ENCODE data around the gene SPRED2.

Gene SPRED2

DNA sequence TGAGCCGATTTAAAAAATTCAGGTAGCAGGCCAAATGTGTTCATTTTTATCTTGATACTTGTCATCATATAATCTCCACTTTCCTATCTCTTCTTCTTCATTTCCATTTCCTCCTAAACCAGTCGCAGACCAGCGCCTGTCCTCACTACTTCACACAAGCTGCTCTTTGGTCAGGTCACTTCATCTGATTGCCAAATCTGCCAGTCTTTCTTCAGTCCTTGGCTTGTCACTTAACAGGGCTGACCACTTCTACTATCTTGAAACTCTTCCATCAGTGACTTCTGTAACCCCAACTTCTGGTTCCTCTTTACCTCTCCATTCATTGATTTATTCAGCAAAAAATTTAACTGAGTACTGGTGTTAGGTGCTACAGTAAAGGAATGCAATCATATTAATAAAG is 18.0 kb upstream of the SPRED2 start:
- Histone ChIP-seq H3K9ac (ENCODE audit: low read depth in 1 of 2, low read length in 2 of 2) (no peak overlapping the region), H3K4me1 (ENCODE audit: control insufficient read depth in 2 of 2, insufficient read depth in 2 of 2, low read length in 2 of 2) (peaks cover 0 to 5% of the 10 kb centered on the region in 2 donors), H3K9me3 (ENCODE audit: control insufficient read depth in 2 of 2, low read length in 2 of 2) (no peaks in the 10 kb centered on the region), H3K36me3 (ENCODE audit: control insufficient read depth in 2 of 2, insufficient read depth in 2 of 2, low read length in 2 of 2) (no peaks in the 10 kb centered on the region), H3K4me3 (ENCODE audit: low read length in 2 of 2) (no peak overlapping the region), H3K27me3 (ENCODE audit: control insufficient read depth in 2 of 2, insufficient read depth in 2 of 2, low read length in 2 of 2) (no peaks in the 10 kb centered on the region), H3K27ac (ENCODE audit: low read depth in 2 of 2, low read length in 2 of 2) (peak overlapping the region in 1 of 2 donors; percentile 54)

DNA sequence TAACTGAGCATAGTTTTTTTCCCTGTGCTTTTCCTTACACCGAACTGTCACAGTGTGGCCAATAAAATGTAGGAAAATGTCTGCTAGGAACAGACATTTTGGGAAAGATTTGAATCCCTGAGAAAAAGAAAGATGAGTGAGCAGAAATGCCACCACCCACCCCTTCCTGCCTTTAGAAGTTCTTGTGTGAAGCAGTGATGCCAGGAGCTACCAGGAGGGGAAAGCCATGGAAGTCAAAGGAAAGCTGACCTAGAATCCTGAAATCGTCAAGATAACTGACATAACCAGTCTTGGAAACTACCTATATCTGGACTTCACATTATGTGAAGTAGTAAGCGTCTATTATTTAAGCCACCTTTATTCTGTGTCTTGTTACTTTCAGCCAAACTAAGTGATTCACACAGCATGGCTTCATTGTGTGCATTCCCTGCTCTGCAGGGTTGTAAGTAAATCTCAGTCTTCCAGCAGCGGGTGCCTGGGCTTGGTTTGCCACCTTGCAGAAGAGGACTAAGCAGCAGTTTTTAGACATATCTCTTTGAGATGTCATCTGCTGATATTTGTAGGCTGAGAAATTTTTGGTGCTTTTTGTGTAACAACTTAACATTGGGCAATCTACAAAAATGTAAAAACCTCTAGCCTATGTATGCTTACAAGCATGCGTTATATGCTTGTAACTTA is 11.2 kb upstream of the SPRED2 start:
- H3K9ac ChIP-seq (ENCODE audit: low read depth in 1 of 2, low read length in 2 of 2), result no peak overlapping the region
- H3K4me1 ChIP-seq (ENCODE audit: control insufficient read depth in 2 of 2, insufficient read depth in 2 of 2, low read length in 2 of 2), result no peaks in the 10 kb centered on the region
- H3K4me3 ChIP-seq (ENCODE audit: low read length in 2 of 2), result no peak overlapping the region

DNA sequence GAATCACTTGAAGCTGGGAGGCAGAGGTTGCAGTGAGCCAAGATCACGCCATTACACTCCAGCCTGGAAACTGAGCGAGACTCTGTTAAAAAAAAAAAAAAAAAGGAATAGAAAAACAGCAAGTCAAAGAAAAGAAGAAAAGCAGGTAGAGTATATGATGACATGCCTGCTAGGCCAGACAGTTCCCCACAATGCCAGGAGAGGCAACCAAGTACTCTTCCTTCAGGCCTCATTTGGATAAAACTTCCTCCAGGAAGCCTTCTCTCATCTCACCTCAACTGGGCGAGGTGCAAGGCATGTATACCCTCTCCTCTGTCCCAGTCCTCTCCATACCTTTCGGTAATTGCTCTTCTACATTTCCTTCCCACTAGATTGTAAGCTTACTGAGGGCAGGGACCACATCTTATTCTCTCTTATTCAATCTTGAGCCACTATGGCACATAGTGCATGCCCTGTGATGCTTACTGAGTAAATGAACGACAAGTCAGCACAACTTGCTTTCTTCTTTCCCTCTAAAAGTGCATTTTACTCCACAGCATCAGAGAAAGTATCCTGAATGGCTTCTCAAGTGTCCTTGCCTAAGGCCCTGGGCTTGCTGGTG is 10.1 kb upstream of the SPRED2 start:
- Histone ChIP-seq H3K4me3 (ENCODE audit: low read length in 2 of 2) (no peak overlapping the region), H3K27ac (ENCODE audit: low read depth in 2 of 2, low read length in 2 of 2) (no peak overlapping the region), H3K9ac (ENCODE audit: low read depth in 1 of 2, low read length in 2 of 2) (no peak overlapping the region), H3K36me3 (ENCODE audit: control insufficient read depth in 2 of 2, insufficient read depth in 2 of 2, low read length in 2 of 2) (no peaks in the 10 kb centered on the region), H3K4me1 (ENCODE audit: control insufficient read depth in 2 of 2, insufficient read depth in 2 of 2, low read length in 2 of 2) (no peaks in the 10 kb centered on the region), H3K9me3 (ENCODE audit: control insufficient read depth in 2 of 2, low read length in 2 of 2) (no peaks in the 10 kb centered on the region), H3K27me3 (ENCODE audit: control insufficient read depth in 2 of 2, insufficient read depth in 2 of 2, low read length in 2 of 2) (no peaks in the 10 kb centered on the region)

More for the DNA sequence above, 11.2 kb upstream of the SPRED2 start:
- Histone ChIP-seq H3K9me3 (ENCODE audit: control insufficient read depth in 2 of 2, low read length in 2 of 2) (no peaks in the 10 kb centered on the region), H3K27ac (ENCODE audit: low read depth in 2 of 2, low read length in 2 of 2) (no peak overlapping the region), H3K36me3 (ENCODE audit: control insufficient read depth in 2 of 2, insufficient read depth in 2 of 2, low read length in 2 of 2) (no peaks in the 10 kb centered on the region), H3K27me3 (ENCODE audit: control insufficient read depth in 2 of 2, insufficient read depth in 2 of 2, low read length in 2 of 2) (no peaks in the 10 kb centered on the region)

DNA sequence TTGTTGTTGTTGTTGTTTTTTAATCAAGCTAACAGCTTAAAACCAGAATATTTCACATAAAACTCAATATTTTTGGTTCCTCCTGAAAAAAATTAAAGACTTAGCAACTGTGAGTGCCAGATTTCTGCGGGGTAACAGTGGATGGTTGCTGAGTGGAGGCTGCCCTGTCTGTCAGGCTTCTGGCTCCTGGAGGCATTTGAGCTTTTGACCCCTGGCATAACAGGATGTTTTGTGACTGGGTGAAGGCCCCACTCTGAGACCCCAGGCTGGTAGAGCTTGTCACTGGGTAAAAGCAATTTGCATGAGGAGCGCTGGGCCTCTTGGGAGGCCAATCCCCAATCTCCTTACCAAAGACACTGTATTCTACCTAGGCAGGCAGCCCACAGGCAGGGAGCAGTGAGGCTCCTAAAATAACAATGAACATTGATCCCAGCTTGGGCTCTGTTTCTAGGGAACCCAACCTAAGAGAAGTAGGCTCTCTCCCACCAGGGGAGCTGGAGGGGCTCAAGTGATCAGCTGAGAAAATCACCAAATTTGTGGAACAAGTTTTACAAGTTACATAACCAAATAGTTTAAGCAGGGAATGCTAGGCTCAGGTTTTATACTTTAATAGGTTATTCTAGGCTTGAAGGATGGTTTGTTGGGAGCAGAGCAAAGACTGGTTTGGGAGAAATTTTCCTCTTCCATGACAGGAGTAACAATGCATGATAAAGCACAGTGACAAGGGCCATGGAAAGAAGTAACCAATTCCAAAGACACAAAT is 5.9 kb upstream of the SPRED2 start:
- Histone ChIP-seq H3K9ac (ENCODE audit: low read depth in 1 of 2, low read length in 2 of 2) (no peak overlapping the region), H3K27me3 (ENCODE audit: control insufficient read depth in 2 of 2, insufficient read depth in 2 of 2, low read length in 2 of 2) (no peaks in the 10 kb centered on the region), H3K36me3 (ENCODE audit: control insufficient read depth in 2 of 2, insufficient read depth in 2 of 2, low read length in 2 of 2) (no peaks in the 10 kb centered on the region), H3K9me3 (ENCODE audit: control insufficient read depth in 2 of 2, low read length in 2 of 2) (no peaks in the 10 kb centered on the region), H3K4me1 (ENCODE audit: control insufficient read depth in 2 of 2, insufficient read depth in 2 of 2, low read length in 2 of 2) (peaks cover 9 to 19% of the 10 kb centered on the region in 2 donors), H3K27ac (ENCODE audit: low read depth in 2 of 2, low read length in 2 of 2) (no peak overlapping the region), H3K4me3 (ENCODE audit: low read length in 2 of 2) (no peak overlapping the region)

DNA sequence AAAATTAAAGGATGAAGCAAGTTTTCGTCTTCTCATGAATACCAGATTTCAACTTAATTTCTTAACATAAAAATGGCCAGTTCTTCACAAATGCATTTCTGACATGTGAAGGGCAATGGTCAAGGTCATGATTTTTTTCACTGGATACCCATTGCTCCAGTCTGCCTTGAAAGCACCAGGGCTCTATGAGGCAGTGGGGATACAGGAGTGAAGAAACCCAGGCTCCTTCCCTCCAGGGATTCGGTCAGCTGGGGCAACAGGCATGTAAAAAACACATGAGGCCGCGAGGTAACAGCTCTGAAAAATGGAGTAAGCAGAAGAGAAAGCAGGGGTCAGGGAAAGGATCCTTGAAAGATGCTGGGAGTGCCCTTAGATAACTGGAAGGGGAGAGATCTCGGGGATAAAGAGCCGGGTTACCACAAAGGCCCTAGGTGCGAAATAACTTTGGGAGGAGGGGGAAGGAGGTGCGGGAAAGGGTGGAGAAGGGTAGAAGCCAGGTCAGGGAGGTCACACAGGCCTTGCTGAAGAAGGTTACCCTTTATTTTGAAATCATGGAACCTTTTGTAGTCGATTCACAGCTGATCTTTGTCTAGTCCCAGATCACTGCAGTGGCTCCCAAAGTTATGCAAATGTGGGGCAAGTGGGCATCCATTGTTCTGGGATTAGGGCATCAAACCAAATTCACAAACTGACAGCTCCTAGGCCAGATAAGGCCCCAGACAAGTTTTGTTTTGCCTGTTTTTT is 5.2 kb upstream of the SPRED2 start:
- Histone ChIP-seq H3K9ac (ENCODE audit: low read depth in 1 of 2, low read length in 2 of 2) (peak overlapping the region in 1 of 2 donors; percentile 81), H3K27ac (ENCODE audit: low read depth in 2 of 2, low read length in 2 of 2) (peak overlapping the region in 1 of 2 donors; percentile 90), H3K9me3 (ENCODE audit: control insufficient read depth in 2 of 2, low read length in 2 of 2) (no peaks in the 10 kb centered on the region), H3K4me3 (ENCODE audit: low read length in 2 of 2) (no peak overlapping the region), H3K36me3 (ENCODE audit: control insufficient read depth in 2 of 2, insufficient read depth in 2 of 2, low read length in 2 of 2) (no peaks in the 10 kb centered on the region), H3K4me1 (ENCODE audit: control insufficient read depth in 2 of 2, insufficient read depth in 2 of 2, low read length in 2 of 2) (peaks cover 9 to 19% of the 10 kb centered on the region in 2 donors), H3K27me3 (ENCODE audit: control insufficient read depth in 2 of 2, insufficient read depth in 2 of 2, low read length in 2 of 2) (no peaks in the 10 kb centered on the region)

DNA sequence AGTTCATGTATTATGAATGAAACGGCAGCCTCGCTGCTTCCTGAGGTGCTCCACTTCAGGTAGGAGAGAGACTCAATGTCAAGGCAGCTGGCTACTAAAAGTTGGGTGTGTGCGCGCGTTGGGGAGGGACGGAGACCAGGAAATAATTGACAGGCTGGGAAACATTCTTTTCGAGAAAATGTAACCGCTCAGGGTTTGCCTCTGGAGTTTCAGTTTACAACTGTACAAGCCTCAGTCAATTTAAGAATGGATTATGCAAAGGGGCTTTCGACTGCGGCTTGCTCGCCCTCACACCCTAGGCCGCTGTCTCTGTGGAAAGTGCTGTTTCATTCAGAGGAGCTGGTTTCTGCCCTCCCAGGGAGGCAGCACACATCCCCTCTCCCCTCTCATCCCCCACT is 4.4 kb upstream of the SPRED2 start:
- H3K27me3 ChIP-seq (ENCODE audit: control insufficient read depth in 2 of 2, insufficient read depth in 2 of 2, low read length in 2 of 2), result no peaks in the 10 kb centered on the region
- H3K27ac ChIP-seq (ENCODE audit: low read depth in 2 of 2, low read length in 2 of 2), result peak overlapping the region; percentile 90 to 93
- H3K9ac ChIP-seq (ENCODE audit: low read depth in 1 of 2, low read length in 2 of 2), result peak overlapping the region; percentile 81
- peaks cover 9 to 19% of the 10 kb centered on the region in 2 donors for H3K4me1 ChIP-seq (ENCODE audit: control insufficient read depth in 2 of 2, insufficient read depth in 2 of 2, low read length in 2 of 2)
- H3K4me3 ChIP-seq (ENCODE audit: low read length in 2 of 2), result peak overlapping the region; percentile 78 to 82
- H3K9me3 ChIP-seq (ENCODE audit: control insufficient read depth in 2 of 2, low read length in 2 of 2), result no peaks in the 10 kb centered on the region
- no peaks in the 10 kb centered on the region for H3K36me3 ChIP-seq (ENCODE audit: control insufficient read depth in 2 of 2, insufficient read depth in 2 of 2, low read length in 2 of 2)

DNA sequence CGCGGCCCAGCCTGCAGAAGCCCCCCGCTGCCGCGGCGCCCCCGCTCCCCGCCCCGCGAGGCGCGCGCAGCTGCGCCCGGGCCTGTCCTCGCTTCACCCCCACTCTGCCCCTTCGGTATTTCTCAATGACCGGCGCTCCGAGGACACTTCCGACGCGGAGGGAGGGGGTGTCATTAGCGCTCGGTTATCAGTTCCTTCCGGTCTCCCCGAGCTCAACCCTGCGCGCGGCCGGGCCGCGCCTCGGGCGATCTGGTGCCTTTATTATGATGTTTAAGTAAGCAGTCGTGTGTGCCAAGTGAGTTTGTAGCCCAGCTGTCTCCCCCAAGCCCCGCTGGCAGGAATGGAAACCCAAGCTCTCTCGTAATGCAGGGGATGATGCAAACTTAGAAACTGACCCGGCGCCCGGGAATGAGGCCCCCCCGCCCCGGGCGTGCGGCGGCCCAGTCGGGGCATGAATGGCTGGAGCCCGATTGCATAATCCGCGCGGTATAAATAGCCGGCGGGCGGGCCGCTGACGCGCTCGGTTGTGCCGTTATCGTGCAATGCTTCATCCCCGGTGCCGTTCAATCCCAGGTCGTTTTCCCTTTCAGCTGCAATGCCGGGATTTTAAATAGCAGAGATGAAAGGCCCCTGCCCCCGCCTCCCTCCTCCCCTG is 3.9 kb upstream of the SPRED2 start:
- H3K27ac ChIP-seq (ENCODE audit: low read depth in 2 of 2, low read length in 2 of 2), result peak overlapping the region; percentile 90 to 93
- H3K9me3 ChIP-seq (ENCODE audit: control insufficient read depth in 2 of 2, low read length in 2 of 2), result no peaks in the 10 kb centered on the region
- no peaks in the 10 kb centered on the region for H3K27me3 ChIP-seq (ENCODE audit: control insufficient read depth in 2 of 2, insufficient read depth in 2 of 2, low read length in 2 of 2)
- H3K4me3 ChIP-seq (ENCODE audit: low read length in 2 of 2), result peak overlapping the region; percentile 78 to 82
- no peaks in the 10 kb centered on the region for H3K36me3 ChIP-seq (ENCODE audit: control insufficient read depth in 2 of 2, insufficient read depth in 2 of 2, low read length in 2 of 2)
- H3K9ac ChIP-seq (ENCODE audit: low read depth in 1 of 2, low read length in 2 of 2), result peak overlapping the region; percentile 81
- H3K4me1 ChIP-seq (ENCODE audit: control insufficient read depth in 2 of 2, insufficient read depth in 2 of 2, low read length in 2 of 2), result peaks cover 9 to 19% of the 10 kb centered on the region in 2 donors

DNA sequence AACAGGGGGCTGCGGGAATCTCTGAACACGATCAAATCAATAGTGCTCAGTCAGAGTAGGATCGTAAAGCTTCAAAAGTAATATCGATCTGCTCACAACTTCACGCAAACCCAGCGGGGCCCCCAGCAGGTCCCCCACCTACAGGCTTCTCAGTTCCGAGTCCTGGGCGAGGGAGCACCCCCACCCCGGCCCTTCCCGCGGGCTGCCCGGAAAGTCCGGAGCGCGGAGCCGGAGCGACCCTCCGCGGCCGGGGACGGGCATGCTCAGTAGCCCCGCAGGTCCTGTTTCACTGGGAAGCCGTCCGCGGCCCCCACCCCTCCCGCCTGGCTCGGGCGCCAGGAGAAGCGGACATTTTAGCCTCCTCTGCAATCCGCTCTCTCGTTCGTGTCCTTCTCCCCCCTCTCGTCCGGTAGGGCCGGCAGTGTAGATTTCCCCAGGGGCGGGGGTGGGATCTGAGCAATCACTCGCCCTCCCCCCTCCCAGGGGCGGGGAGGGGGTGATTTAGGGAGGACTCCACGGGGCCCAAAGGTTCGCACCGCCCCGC is 3.3 kb upstream of the SPRED2 start:
- Histone ChIP-seq H3K4me3 (ENCODE audit: low read length in 2 of 2) (peak overlapping the region; percentile 78 to 82), H3K36me3 (ENCODE audit: control insufficient read depth in 2 of 2, insufficient read depth in 2 of 2, low read length in 2 of 2) (no peaks in the 10 kb centered on the region), H3K27me3 (ENCODE audit: control insufficient read depth in 2 of 2, insufficient read depth in 2 of 2, low read length in 2 of 2) (no peaks in the 10 kb centered on the region), H3K9me3 (ENCODE audit: control insufficient read depth in 2 of 2, low read length in 2 of 2) (no peaks in the 10 kb centered on the region), H3K9ac (ENCODE audit: low read depth in 1 of 2, low read length in 2 of 2) (peak overlapping the region; percentile 81), H3K4me1 (ENCODE audit: control insufficient read depth in 2 of 2, insufficient read depth in 2 of 2, low read length in 2 of 2) (peaks cover 9 to 19% of the 10 kb centered on the region in 2 donors), H3K27ac (ENCODE audit: low read depth in 2 of 2, low read length in 2 of 2) (peak overlapping the region; percentile 90 to 93)

DNA sequence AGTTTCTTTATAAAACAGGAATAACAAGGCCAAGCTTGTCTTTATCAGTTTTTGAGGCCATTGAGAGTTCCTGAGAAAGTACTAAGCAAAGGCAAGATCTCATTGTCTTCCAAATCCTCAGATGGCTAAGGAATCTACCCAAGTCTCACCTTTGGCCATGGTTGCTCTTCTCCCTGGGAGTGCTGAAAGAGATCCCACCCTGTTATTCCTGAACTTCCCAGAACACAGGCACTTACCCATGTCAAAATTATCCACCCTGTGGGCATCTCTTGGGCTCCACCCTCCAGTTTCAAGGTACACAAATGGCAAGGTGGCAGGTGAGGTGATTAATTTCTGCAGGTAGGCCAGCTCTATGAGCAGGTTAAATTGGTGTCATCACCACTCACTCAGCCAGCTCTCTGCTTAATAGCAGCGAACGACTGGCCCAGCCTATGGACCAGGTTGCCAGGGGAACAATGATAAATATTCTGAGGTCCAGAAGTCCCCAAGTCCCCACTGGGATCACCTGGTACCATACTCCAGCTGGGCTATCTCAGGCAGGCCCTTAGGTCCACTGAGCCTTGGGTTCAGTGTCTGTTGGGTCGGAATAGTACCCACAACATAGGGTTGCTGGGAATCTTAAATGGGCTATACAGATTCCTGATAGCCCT is 2.3 kb upstream of the SPRED2 start:
- Histone ChIP-seq H3K9ac (ENCODE audit: low read depth in 1 of 2, low read length in 2 of 2) (no peak overlapping the region), H3K4me1 (ENCODE audit: control insufficient read depth in 2 of 2, insufficient read depth in 2 of 2, low read length in 2 of 2) (peaks cover 16 to 25% of the 10 kb centered on the region in 2 donors), H3K27ac (ENCODE audit: low read depth in 2 of 2, low read length in 2 of 2) (no peak overlapping the region), H3K27me3 (ENCODE audit: control insufficient read depth in 2 of 2, insufficient read depth in 2 of 2, low read length in 2 of 2) (no peaks in the 10 kb centered on the region), H3K9me3 (ENCODE audit: control insufficient read depth in 2 of 2, low read length in 2 of 2) (no peaks in the 10 kb centered on the region), H3K36me3 (ENCODE audit: control insufficient read depth in 2 of 2, insufficient read depth in 2 of 2, low read length in 2 of 2) (no peaks in the 10 kb centered on the region), H3K4me3 (ENCODE audit: low read length in 2 of 2) (no peak overlapping the region)
